ENCODE measurements around the gene LPP.

The LPP gene

DNA sequence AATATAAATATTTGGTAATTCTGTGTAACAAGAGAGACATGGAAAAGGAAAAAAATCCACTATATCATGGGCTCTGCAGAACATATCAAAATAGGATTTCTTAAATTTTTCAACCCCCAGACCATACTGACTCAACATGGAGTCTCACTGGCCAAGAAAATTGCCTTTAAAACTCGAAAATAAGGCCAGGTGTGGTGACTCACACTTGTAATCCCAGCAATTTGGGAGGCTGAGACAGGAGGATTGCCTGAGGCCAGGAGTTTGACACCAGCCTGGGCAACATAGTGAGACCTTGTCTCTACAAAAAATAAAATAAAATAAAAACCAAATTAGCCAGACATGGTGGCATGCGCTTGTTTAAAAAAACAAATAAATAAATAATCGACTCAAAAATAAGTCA is 723.4 kb downstream of the LPP start:
- no peak for TF ChIP-seq POLR2AphosphoS5 (IDR thresholded peaks at IDR 0.05; ENCODE audit: low read depth, low read length)
- no peak for TF ChIP-seq POLR2A (IDR thresholded peaks at IDR 0.05; ENCODE audit: low read depth, low read length)
- no peak for TF ChIP-seq TAF1 (IDR thresholded peaks at IDR 0.05; ENCODE audit: borderline replicate concordance, low read depth, low read length)
- DNase-seq (ENCODE audit: insufficient read length) = no peak
- no peak for FAIRE-seq

DNA sequence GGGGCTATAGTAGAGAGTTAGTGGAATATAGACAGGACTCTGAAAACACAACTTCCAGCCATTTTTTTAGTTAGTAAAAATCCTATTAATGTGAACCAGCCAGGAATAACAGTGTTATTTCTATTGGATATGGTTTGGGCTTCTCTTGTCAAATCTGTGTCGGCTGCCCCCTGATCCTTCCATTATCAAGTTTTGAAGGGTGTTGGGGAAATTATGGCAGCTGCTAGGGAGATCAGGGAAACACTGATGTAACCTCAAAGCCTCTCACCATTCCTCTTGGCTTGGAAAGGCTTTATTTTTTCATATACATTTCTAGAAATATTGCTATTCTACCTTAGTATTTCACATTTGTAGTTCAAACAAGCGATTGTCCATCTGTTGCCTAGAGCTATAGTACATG is 724.1 kb downstream of the LPP start:
- FAIRE-seq = no peak
- no peak for DNase-seq (ENCODE audit: insufficient read length)
- TF ChIP-seq TAF1 (IDR thresholded peaks at IDR 0.05; ENCODE audit: borderline replicate concordance, low read depth, low read length) (no peak), POLR2A (IDR thresholded peaks at IDR 0.05; ENCODE audit: low read depth, low read length) (no peak), POLR2AphosphoS5 (IDR thresholded peaks at IDR 0.05; ENCODE audit: low read depth, low read length) (no peak)

DNA sequence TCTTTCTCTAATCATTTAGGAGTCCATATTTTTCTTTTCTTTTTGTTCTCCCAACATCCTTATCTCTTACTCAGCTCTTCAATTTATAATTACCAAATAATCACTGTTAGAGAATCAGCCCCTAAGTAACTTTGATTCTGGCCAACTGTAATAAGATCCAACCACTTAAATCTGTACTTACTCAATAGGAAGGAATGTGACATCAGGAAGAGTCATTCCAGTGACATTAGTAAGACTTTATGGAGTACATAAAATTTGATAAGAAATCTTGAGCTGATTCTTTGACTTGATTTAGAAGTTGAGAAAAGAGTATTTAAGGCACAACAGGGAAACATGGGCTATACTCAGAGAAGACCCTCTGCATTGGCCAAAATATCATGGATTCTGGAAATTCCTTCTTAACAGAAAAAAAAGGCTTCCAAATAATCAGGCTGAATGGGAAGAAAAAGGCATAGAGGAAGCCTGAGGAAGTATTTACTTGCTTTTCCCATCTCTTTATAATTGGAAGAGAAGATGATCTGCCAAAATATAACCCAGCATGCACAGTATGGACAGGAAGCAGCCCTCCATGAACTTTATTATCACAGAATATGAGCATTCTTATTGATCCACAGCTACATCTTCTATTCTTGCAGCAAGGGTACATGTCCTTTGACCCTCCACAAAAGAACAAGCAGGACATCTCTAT is 728.1 kb downstream of the LPP start:
- FAIRE-seq (no peak), DNase-seq (ENCODE audit: insufficient read length) (no peak)
- TF ChIP-seq POLR2A (IDR thresholded peaks at IDR 0.05; ENCODE audit: low read depth, low read length) (no peak), TAF1 (IDR thresholded peaks at IDR 0.05; ENCODE audit: borderline replicate concordance, low read depth, low read length) (no peak), POLR2AphosphoS5 (IDR thresholded peaks at IDR 0.05; ENCODE audit: low read depth, low read length) (no peak)

DNA sequence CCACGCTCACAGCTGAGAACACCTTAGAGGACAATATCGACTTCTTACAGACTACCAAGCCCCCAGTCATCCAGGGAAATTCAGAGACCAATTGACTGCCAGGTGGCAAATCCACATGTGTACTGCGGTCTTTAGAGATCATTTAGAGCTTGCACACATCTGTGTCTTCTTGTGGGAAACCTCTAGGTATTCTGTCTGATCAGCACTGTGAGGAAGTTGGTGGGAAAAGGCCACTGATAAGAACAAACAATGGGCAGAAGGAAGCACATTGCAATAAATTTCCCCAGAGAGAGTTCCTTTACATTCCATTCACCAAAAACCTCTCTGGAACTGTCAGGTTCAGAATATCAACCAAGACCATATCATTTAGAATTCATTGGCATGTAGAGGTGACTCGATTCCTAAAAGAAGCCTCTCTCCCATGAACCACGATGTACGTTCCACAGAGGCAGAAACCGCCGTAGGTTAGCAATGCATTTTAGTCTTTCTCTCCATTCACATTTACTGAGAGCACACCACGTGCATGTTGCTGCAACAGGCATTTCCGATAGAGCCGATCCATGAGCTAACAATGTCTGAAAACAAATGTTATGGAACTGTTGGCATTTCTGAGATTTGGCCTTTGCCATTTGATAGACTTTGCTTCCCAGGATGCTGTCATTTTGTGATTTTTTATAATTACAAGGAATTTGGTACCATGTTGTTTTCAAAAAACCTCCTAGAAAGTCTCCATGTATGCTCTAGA is 730.5 kb downstream of the LPP start:
- no peak for FAIRE-seq

DNA sequence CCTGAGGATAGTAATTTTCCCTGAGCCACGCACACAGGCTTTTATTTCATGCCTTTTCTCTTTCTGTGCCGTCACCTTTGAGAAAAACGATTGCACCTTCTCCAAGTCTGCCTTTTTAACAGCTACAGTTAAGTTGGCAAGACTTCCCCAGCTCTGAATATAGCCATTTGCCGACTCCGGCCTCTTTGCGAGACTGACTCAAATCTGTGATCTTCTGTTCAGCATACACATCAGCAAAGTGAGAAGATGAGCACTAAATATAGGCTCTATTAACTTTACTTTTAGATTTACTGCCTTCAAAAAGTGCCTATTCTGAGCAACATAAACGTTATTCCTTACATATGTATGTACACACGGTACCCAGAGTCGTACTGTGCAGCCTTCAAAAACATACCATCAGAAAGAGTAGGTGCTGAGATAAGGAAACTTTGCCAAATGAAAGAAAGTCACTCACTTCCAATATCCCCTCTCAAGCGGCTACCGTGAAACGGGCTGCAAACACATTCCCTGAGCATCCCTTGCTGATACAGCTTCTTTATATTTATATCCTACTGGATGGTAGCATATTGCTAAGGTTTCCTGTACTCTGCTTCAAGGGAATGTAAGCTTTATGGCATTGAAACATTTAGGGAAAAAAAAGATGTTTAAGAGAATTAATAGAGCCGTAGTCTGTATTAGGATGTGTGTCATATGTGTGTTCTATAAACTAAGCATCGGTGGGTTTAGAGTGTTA is 734.5 kb downstream of the LPP start:
- no peak for DNase-seq (ENCODE audit: insufficient read length)
- TF ChIP-seq POLR2A (IDR thresholded peaks at IDR 0.05; ENCODE audit: low read depth, low read length) (no peak), POLR2AphosphoS5 (IDR thresholded peaks at IDR 0.05; ENCODE audit: low read depth, low read length) (no peak), TAF1 (IDR thresholded peaks at IDR 0.05; ENCODE audit: borderline replicate concordance, low read depth, low read length) (no peak)
- FAIRE-seq = no peak

More for the DNA sequence above, 730.5 kb downstream of the LPP start:
- no peak for DNase-seq (ENCODE audit: insufficient read length)
- TF ChIP-seq TAF1 (IDR thresholded peaks at IDR 0.05; ENCODE audit: borderline replicate concordance, low read depth, low read length) (no peak), POLR2A (IDR thresholded peaks at IDR 0.05; ENCODE audit: low read depth, low read length) (no peak), POLR2AphosphoS5 (IDR thresholded peaks at IDR 0.05; ENCODE audit: low read depth, low read length) (no peak)

DNA sequence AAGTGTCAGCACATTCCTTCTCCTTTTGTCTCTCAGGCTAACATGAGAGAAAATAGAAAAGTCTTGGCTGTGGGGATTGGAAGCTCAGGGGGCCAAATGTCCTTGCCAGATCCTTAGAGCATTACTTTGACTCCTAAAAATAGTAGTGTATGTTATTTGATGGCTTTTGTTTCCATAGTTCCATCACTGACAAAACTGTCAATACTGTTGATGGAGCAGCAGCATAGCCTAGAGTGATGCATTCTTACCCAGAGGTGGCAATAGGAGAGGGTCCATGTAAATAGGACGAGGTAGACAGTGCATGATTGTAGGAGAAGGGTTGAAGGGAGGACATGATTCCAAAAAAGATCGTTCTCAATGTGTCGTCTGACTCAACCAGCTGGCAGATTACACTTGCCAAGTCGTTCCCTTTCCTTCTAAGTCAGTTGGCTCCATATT is 735.1 kb downstream of the LPP start:
- no peak for TF ChIP-seq POLR2AphosphoS5 (IDR thresholded peaks at IDR 0.05; ENCODE audit: low read depth, low read length)
- TF ChIP-seq POLR2A (IDR thresholded peaks at IDR 0.05; ENCODE audit: low read depth, low read length) = no peak
- TF ChIP-seq TAF1 (IDR thresholded peaks at IDR 0.05; ENCODE audit: borderline replicate concordance, low read depth, low read length) = no peak
- DNase-seq (ENCODE audit: insufficient read length) (no peak), FAIRE-seq (no peak)

DNA sequence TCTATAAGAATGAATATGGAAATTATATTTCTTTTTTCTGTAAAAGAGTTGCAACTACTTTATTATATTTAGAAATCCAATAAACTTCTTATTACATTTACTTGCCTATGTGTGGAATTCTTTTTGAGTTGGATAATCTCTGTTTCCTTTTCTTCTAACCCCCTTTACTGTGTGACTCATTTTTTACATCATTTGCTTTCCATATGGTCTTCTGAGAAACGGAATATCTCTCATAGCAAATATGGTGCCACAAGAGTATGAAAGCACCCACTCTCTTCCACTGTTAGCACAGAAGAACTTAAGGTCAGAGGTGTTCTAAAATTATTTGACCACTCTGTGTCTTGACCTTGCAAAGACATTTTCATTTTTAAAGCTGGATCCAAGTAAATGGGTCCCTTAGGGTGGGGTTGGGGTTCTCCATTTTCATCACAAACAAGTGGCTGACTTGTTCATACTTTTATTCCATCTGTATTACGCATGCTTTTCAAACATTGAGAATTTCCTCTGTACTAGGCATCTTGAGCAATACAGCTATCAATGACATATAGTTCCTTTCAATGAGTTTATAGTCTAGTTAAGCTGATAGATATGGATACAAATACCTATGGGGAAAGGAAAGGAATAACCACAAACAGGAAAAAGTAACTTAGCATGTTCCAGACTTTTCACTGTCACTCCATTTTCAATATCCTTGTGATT is 736.8 kb downstream of the LPP start:
- no peak for TF ChIP-seq POLR2AphosphoS5 (IDR thresholded peaks at IDR 0.05; ENCODE audit: low read depth, low read length)
- FAIRE-seq (no peak), DNase-seq (ENCODE audit: insufficient read length) (no peak)

DNA sequence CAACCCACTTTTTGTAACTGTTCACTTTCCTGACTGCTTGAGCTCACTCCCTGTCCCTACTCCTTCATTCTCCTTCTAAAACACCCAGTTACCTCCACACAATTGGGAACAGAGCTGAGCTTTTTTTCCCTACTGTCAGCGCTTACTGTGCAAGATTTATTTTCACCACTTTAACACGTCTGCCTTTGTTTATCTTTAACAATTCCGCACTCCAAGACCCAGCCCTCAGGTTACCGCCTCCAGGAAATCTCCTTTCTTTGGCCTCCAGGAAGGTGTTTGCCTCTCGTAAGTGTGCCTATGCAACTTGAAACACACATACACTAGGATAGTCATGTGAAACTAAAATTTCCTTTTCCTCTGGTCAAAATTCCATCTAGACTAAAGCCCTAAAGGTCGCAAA is 745.9 kb downstream of the LPP start:
- FAIRE-seq (no peak), DNase-seq (ENCODE audit: insufficient read length) (no peak)
- TF ChIP-seq POLR2A (IDR thresholded peaks at IDR 0.05; ENCODE audit: low read depth, low read length) = no peak
- TF ChIP-seq POLR2AphosphoS5 (IDR thresholded peaks at IDR 0.05; ENCODE audit: low read depth, low read length) = no peak
- TF ChIP-seq TAF1 (IDR thresholded peaks at IDR 0.05; ENCODE audit: borderline replicate concordance, low read depth, low read length) = no peak

DNA sequence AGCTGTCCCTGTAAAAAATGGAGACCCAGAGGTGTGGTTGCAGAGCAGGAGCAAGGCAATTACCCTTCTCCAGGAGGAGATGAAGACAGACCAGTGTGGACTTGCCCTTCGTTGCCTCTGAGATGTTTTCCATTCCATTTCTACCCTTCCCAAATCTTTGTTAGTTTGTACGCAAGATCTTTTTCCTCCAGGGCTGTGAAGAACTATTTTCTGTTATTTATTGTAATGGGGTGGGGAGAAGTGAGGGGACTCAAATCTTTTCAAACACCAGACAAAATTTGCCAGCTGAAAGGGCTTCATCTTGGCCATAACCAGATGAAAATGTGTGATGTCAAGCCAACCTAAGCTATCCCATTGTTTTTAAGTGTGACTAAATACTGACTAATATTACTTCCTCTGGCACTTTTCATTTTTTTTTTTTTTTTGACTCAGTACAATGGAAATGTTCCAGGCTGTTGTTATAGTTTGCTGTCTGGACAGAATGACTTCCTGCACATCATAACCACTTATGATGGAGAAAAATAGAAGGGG is 746.5 kb downstream of the LPP start:
- DNase-seq (ENCODE audit: insufficient read length) = no peak
- TF ChIP-seq POLR2A (IDR thresholded peaks at IDR 0.05; ENCODE audit: low read depth, low read length) = no peak
- TF ChIP-seq TAF1 (IDR thresholded peaks at IDR 0.05; ENCODE audit: borderline replicate concordance, low read depth, low read length) = no peak
- TF ChIP-seq POLR2AphosphoS5 (IDR thresholded peaks at IDR 0.05; ENCODE audit: low read depth, low read length) = no peak

DNA sequence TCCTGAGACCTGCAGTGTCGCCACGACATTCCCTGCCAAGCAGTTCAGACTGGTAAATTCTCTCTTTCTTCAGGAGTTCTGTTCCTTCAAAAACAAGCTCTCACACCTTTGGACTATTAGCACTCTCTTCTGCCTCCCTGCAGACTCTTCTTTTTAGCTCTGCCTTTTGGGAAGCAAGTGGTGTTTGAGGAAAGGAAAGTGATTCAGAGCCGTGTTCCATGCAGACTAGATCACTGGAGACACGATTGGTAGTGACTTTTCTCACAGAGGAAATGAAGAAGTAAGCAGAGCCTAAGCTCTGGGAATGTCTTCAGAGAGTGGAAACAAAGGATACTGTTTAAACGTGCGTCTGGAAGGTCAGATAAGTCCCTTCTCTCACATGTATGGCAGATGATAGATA is 747.2 kb downstream of the LPP start:
- TF ChIP-seq TAF1 (IDR thresholded peaks at IDR 0.05; ENCODE audit: borderline replicate concordance, low read depth, low read length) (no peak), POLR2A (IDR thresholded peaks at IDR 0.05; ENCODE audit: low read depth, low read length) (no peak), POLR2AphosphoS5 (IDR thresholded peaks at IDR 0.05; ENCODE audit: low read depth, low read length) (no peak)
- DNase-seq (ENCODE audit: insufficient read length) = no peak
- FAIRE-seq = no peak

More for the DNA sequence above, 746.5 kb downstream of the LPP start:
- no peak for FAIRE-seq
